Glutamatergic neuron (in vitro differentiated cells): ENCODE measurements around the gene DOCK2. TPM values are rescaled to one million over a fixed set of nuclear protein-coding genes. Genes with fewer than 3 reads are reported as not detected.

Experiments used
- DNase-seq: peaks from one replicate; pipeline ENCODE4 v3.0.0; 2022
- H3K27ac Mint-ChIP-seq: one replicate; pipeline ENCODE4 v1.8.0; 2020; ENCODE audit warnings: mild to moderate bottlenecking, mixed read lengths, inconsistent platforms; ENCODE audit not compliant: unreplicated experiment
- H3K27me3 Mint-ChIP-seq: one replicate; pipeline ENCODE4 v1.8.0; 2020; ENCODE audit warnings: mild to moderate bottlenecking, moderate library complexity, mixed read lengths, inconsistent platforms; ENCODE audit not compliant: unreplicated experiment
- H3K36me3 Mint-ChIP-seq: one replicate; pipeline ENCODE4 v1.8.0; 2020; ENCODE audit warnings: mild to moderate bottlenecking, mixed read lengths, inconsistent platforms; ENCODE audit not compliant: unreplicated experiment
- H3K4me1 Mint-ChIP-seq: one replicate; pipeline ENCODE4 v1.8.0; 2020; ENCODE audit warnings: mild to moderate bottlenecking, low read depth, mixed read lengths, inconsistent platforms; ENCODE audit not compliant: unreplicated experiment
- H3K4me3 Mint-ChIP-seq: one replicate; pipeline ENCODE4 v1.8.0; 2020; ENCODE audit warnings: mild to moderate bottlenecking, mixed read lengths, inconsistent platforms; ENCODE audit not compliant: unreplicated experiment
- H3K9me3 Mint-ChIP-seq: one replicate; pipeline ENCODE4 v1.8.0; 2020; ENCODE audit warnings: mild to moderate bottlenecking, moderate library complexity, mixed read lengths, inconsistent platforms; ENCODE audit not compliant: unreplicated experiment
- CTCF ChIP-seq: fragments of 200-600 bp; sonication (generic); IDR thresholded peaks from one replicate; pipeline ENCODE4 v1.5.0; 2021; ENCODE audit not compliant: partially characterized antibody, unreplicated experiment
- total RNA-seq: library from RNA; stranded (reverse); fragmentation: NEBNext Ultra II Directional; extraction: Animal tissue kit (Norgen Biotek cat#: 25700); gene quantifications from one replicate; pipeline ENCODE4 v1.2.1, GENCODE V29; 2021; ENCODE audit not compliant: unreplicated experiment

Gene DOCK2
- total RNA-seq, 1 donor from 2014 or later = 0.66 TPM

- no peaks in the 10 kb centered on the region for H3K4me1 Mint-ChIP-seq
- TF ChIP-seq CTCF = no peak
- H3K27me3 Mint-ChIP-seq = no peaks in the 10 kb centered on the region
- H3K4me3 Mint-ChIP-seq = no peak overlapping the region
- H3K9me3 Mint-ChIP-seq = no peaks in the 10 kb centered on the region
- no peak overlapping the region for H3K27ac Mint-ChIP-seq
- no peaks in the 10 kb centered on the region for H3K36me3 Mint-ChIP-seq
- DNase-seq = no peak
These were observed 249.6 kb downstream of the DOCK2 start for GRCh38 chr5:169886677-169887076.

GRCh38 chr5:169889572-169889971 is 252.5 kb downstream of the DOCK2 start:
- no peaks in the 10 kb centered on the region for H3K4me1 Mint-ChIP-seq
- no peak overlapping the region for H3K27ac Mint-ChIP-seq
- TF ChIP-seq CTCF = no peak
- H3K27me3 Mint-ChIP-seq = peaks cover 2% of the 10 kb centered on the region
- no peaks in the 10 kb centered on the region for H3K36me3 Mint-ChIP-seq
- no peaks in the 10 kb centered on the region for H3K9me3 Mint-ChIP-seq
- no peak overlapping the region for H3K4me3 Mint-ChIP-seq
- no peak for DNase-seq

DNA sequence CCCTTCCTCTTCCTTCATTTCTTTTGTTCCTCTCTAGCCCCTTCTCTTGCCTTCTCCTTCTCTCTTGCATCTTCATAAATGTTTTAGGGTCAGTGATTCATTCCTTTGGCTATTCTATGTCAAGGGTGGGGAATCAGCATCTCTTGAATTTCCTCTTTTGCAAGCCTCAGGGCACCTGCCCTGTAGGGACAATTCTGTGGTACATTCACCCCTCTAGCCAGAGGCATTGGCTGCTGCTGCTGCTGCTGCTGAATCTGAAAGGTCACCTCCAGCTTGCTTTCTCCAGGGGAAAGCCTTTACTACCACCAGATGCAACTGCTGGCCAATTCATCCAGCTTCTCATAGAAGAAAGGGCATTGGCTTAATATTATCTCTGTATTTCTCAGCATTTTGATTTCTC is 255.9 kb downstream of the DOCK2 start:
- no peak for TF ChIP-seq CTCF
- no peaks in the 10 kb centered on the region for H3K9me3 Mint-ChIP-seq
- H3K36me3 Mint-ChIP-seq = no peaks in the 10 kb centered on the region
- H3K27ac Mint-ChIP-seq = no peak overlapping the region
- H3K4me3 Mint-ChIP-seq = no peak overlapping the region
- no peaks in the 10 kb centered on the region for H3K4me1 Mint-ChIP-seq
- H3K27me3 Mint-ChIP-seq = peaks cover 2% of the 10 kb centered on the region
- DNase-seq = no peak

- DNase-seq = no peak
- no peaks in the 10 kb centered on the region for H3K4me1 Mint-ChIP-seq
- no peaks in the 10 kb centered on the region for H3K36me3 Mint-ChIP-seq
- H3K4me3 Mint-ChIP-seq = no peak overlapping the region
- H3K27ac Mint-ChIP-seq = no peak overlapping the region
- H3K27me3 Mint-ChIP-seq = peaks cover 3% of the 10 kb centered on the region
- TF ChIP-seq CTCF = no peak
- no peaks in the 10 kb centered on the region for H3K9me3 Mint-ChIP-seq
These were observed 256.5 kb downstream of the DOCK2 start for GRCh38 chr5:169893571-169893970.

- Mint-ChIP-seq H3K36me3 (no peaks in the 10 kb centered on the region), H3K27ac (no peak overlapping the region), H3K4me3 (no peak overlapping the region), H3K4me1 (no peaks in the 10 kb centered on the region), H3K27me3 (peaks cover 4% of the 10 kb centered on the region), H3K9me3 (peaks cover 2% of the 10 kb centered on the region)
- TF ChIP-seq CTCF = no peak
- DNase-seq = no peak
These were observed 258.9 kb downstream of the DOCK2 start for GRCh38 chr5:169895926-169896325.
